HG03196 (cell line): Measurements from ENCODE around the gene IFT57.
A peak's percentile ranks its signal among the peaks of the same experiment; 100 is the strongest.
"Not testable (repeated sequence)": the region's sequence is repeated elsewhere in the genome, so short reads cannot be mapped to it uniquely, and the experiment has no call there.

Experiments used
- ATAC-seq: cut with Tn5 transposase; IDR thresholded peaks from one replicate; pipeline ENCODE4 v1.9.1; 2021; ENCODE audit not compliant: unreplicated experiment

Gene IFT57

GRCh38 chr3:108164391-108164790, 57.8 kb downstream of the IFT57 start:
- ATAC-seq, result no peak

GRCh38 chr3:108159865-108160264, 62.4 kb downstream of the IFT57 start:
- ATAC-seq, result no peak

- ATAC-seq, result no peak
Observed at GRCh38 chr3:108159105-108159504, 63.1 kb downstream of the IFT57 start.

GRCh38 chr3:108158251-108158650, 64.0 kb downstream of the IFT57 start:
- no peak for ATAC-seq

GRCh38 chr3:108157273-108157672, 65.0 kb downstream of the IFT57 start:
- ATAC-seq, result no peak

- ATAC-seq, result no peak
Observed at GRCh38 chr3:108156312-108156853, 65.8 kb downstream of the IFT57 start.

GRCh38 chr3:108155642-108156041, 66.6 kb downstream of the IFT57 start:
- not testable (repeated sequence) for ATAC-seq

GRCh38 chr3:108153451-108153981, 68.7 kb downstream of the IFT57 start:
- ATAC-seq, result no peak

- ATAC-seq, result no peak
Observed at GRCh38 chr3:108152274-108152673, 70.0 kb downstream of the IFT57 start.

GRCh38 chr3:108150200-108150599, 72.0 kb downstream of the IFT57 start:
- no peak for ATAC-seq

GRCh38 chr3:108146139-108146538, 76.1 kb downstream of the IFT57 start:
- ATAC-seq, result no peak

- no peak for ATAC-seq
Observed at GRCh38 chr3:108145578-108145977, 76.6 kb downstream of the IFT57 start.

GRCh38 chr3:108137460-108137814, 84.8 kb downstream of the IFT57 start:
- ATAC-seq, result no peak

- no peak for ATAC-seq
Observed at GRCh38 chr3:108136561-108137459, 85.4 kb downstream of the IFT57 start.

GRCh38 chr3:108134555-108134880, 87.7 kb downstream of the IFT57 start:
- ATAC-seq, result no peak

- peak; percentile 47 for ATAC-seq
Observed at GRCh38 chr3:108133858-108134554, 88.2 kb downstream of the IFT57 start.

GRCh38 chr3:108133048-108133369, 89.2 kb downstream of the IFT57 start:
- ATAC-seq, result no peak

GRCh38 chr3:108131475-108132134, 90.6 kb downstream of the IFT57 start:
- no peak for ATAC-seq

GRCh38 chr3:108130701-108131474, 91.3 kb downstream of the IFT57 start:
- ATAC-seq, result no peak

- ATAC-seq, result no peak
Observed at GRCh38 chr3:108130236-108130635, 92.0 kb downstream of the IFT57 start.
